ENCODE results near the gene NAALADL2. TPM values are rescaled to one million over a fixed set of nuclear protein-coding genes. Genes with fewer than 3 reads are reported as not detected.

Gene NAALADL2
- total RNA-seq, 4 donors from 2014 or later: 10.3 to 16.7 (median 10.9) TPM

DNA sequence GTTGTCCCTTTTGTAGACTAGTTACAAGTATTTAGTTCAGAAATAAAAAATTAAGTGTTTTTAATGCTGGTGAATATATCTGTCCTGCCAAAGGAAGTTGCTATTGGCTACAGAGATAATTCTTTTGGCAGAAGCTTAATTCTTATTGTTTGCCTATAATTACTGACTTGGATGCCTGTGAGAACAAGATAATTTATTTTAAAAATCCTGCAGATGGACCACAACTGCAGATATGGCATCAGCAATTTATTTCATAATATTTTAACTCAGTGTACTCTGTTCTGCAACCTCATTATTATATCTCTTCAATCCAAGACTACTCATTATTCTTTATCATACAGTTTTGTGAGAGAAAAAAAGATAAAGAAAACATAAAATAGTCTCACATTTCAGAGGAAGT, 789.8 kb downstream of the NAALADL2 start:
- peaks cover 0 to 5% (median 0%) of the 10 kb centered on the region in 4 donors for H3K4me1 ChIP-seq
- no peaks in the 10 kb centered on the region for H3K9me3 ChIP-seq
- H3K27me3 ChIP-seq: no peaks in the 10 kb centered on the region
- H3K36me3 ChIP-seq: no peaks in the 10 kb centered on the region
- no peak for TF ChIP-seq EP300 (IDR thresholded peaks at IDR 0.05)
- TF ChIP-seq, protein P1, sequence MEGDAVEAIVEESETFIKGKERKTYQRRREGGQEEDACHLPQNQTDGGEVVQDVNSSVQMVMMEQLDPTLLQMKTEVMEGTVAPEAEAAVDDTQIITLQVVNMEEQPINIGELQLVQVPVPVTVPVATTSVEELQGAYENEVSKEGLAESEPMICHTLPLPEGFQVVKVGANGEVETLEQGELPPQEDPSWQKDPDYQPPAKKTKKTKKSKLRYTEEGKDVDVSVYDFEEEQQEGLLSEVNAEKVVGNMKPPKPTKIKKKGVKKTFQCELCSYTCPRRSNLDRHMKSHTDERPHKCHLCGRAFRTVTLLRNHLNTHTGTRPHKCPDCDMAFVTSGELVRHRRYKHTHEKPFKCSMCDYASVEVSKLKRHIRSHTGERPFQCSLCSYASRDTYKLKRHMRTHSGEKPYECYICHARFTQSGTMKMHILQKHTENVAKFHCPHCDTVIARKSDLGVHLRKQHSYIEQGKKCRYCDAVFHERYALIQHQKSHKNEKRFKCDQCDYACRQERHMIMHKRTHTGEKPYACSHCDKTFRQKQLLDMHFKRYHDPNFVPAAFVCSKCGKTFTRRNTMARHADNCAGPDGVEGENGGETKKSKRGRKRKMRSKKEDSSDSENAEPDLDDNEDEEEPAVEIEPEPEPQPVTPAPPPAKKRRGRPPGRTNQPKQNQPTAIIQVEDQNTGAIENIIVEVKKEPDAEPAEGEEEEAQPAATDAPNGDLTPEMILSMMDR (IDR thresholded peaks at IDR 0.05): no peak
- no peak for TF ChIP-seq POLR2A (IDR thresholded peaks at IDR 0.05)
- H3K4me3 ChIP-seq: no peak overlapping the region
- H3K27ac ChIP-seq: no peak overlapping the region
- no peak for DNase-seq (ENCODE audit: low spot score in 2 of 2)

DNA sequence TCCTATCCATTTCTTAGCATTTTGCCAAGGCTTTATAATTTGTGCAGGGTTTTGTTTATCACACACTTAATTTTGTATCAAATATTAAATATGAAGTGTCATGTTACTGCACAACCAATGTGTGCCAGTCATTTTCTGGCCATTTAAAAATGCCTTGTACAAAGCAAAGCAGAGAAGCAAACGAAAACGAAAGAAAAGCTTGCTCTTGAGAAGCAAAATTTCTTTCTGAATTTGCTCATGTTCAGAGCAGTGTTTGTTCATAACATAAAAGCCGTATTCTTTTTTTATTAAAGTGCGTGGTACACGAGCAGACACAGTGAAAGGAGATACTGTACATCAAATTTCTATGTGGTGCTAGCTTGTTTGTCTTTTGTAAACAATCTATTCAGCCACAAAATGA, 792.6 kb downstream of the NAALADL2 start:
- no peaks in the 10 kb centered on the region for H3K36me3 ChIP-seq
- peak overlapping the region in 1 of 4 donors; percentile 17 for H3K4me3 ChIP-seq
- no peaks in the 10 kb centered on the region for H3K9me3 ChIP-seq
- DNase-seq (ENCODE audit: low spot score in 2 of 2): no peak
- 39 to 44% methylated on average over 5 of the region's 5 CpGs for WGBS, 2 donors
- peak overlapping the region in 2 of 4 donors; percentile 50 to 66 for H3K27ac ChIP-seq
- H3K4me1 ChIP-seq: peaks cover 0 to 10% (median 1%) of the 10 kb centered on the region in 4 donors
- no peak for TF ChIP-seq POLR2A (IDR thresholded peaks at IDR 0.05)
- TF ChIP-seq, protein P1 (IDR thresholded peaks at IDR 0.05): no peak
- H3K27me3 ChIP-seq: no peaks in the 10 kb centered on the region

DNA sequence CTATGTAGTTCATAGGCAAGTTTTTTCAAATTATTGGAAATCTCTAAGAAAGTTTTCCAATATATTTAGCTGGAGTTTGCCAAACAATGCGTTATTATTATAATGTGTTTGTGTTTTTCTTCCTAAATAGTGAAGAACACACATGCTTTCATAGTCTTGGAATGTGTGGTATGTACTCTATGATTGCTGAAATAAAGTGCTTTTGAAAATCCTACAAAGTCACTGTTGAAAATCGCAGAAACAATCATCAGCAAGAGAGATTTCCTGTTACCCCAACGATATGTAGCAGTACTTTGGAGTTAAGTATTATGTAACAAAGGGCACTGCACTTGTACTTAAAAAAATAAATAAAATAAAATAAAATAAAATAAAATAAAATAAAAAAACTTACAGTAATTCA, 796.2 kb downstream of the NAALADL2 start:
- Histone ChIP-seq H3K9me3 (no peaks in the 10 kb centered on the region), H3K4me1 (peaks cover 0 to 5% (median 1%) of the 10 kb centered on the region in 4 donors), H3K27me3 (no peaks in the 10 kb centered on the region), H3K4me3 (no peak overlapping the region), H3K36me3 (no peaks in the 10 kb centered on the region), H3K27ac (peak overlapping the region in 2 of 4 donors; percentile 2 to 39)
- WGBS, 2 donors: 19 to 27% methylated on average over 3 of the region's 3 CpGs
- DNase-seq (ENCODE audit: low spot score in 2 of 2): no peak
- TF ChIP-seq, protein P1 (IDR thresholded peaks at IDR 0.05): no peak
- TF ChIP-seq POLR2A (IDR thresholded peaks at IDR 0.05): no peak
- no peak for TF ChIP-seq EP300 (IDR thresholded peaks at IDR 0.05)

DNA sequence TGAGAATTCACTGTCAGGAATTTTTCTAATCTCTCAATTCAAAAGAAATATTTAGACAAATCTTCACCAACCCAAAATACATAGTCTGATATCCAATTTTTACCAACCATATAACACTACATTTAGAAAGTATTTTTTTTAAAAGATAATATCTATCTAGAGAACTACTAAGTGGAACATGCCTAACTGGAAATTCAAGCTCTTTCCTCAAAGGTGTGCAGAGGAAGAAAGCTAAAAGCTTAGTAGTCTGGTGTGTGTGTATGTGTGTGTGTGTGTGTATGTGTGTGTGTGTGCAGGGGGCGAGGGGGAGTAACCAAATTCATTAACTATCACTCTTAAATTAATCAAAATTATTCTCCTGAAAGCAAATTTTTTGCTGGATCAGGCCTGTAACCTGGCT, 797.3 kb downstream of the NAALADL2 start:
- TF ChIP-seq POLR2A (IDR thresholded peaks at IDR 0.05) (no peak), EP300 (IDR thresholded peaks at IDR 0.05) (no peak)
- TF ChIP-seq, protein P1 (IDR thresholded peaks at IDR 0.05): no peak
- peaks cover 0 to 5% (median 1%) of the 10 kb centered on the region in 4 donors for H3K4me1 ChIP-seq
- no peak for DNase-seq (ENCODE audit: low spot score in 2 of 2)
- H3K27me3 ChIP-seq: no peaks in the 10 kb centered on the region
- 90 to 97% methylated on average over 1 of the region's 1 CpG for WGBS, 2 donors
- H3K4me3 ChIP-seq: no peak overlapping the region
- no peak overlapping the region for H3K27ac ChIP-seq
- H3K36me3 ChIP-seq: no peaks in the 10 kb centered on the region
- no peaks in the 10 kb centered on the region for H3K9me3 ChIP-seq

DNA sequence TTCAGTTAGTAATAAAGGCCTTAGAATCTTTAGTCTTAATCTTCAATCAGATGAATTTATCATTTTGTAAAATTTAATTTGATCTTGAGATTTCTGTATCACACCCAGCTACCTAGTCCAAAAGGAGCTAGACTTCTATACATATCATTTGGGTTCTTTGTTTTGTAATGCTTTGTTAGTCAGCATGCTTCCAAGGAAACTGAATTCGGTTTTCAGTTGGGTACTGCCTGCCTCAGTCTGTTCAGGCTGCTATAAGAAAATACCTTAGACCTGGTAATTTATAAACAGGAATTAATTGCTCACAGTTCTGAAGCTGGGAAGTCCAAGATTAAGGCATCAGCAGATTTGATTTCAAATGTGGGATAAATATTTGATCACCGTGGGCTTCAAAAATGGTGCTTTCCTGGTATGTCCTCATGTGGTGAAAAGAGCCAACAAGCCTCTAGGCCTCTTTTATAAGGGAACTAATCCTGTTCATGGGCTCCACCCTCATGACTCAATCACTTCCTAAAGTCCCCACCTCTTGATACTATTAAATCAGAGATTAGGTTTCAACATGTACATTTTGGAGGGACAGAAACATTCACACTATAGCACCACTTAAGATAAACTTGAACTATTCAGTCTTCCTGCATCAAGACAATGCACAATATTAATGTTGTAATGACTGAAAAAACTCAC, 800.7 kb downstream of the NAALADL2 start:
- peaks cover 0 to 5% (median 1%) of the 10 kb centered on the region in 4 donors for H3K4me1 ChIP-seq
- DNase-seq (ENCODE audit: low spot score in 2 of 2): no peak
- no peak overlapping the region for H3K27ac ChIP-seq
- H3K4me3 ChIP-seq: no peak overlapping the region
- no peak for TF ChIP-seq EP300 (IDR thresholded peaks at IDR 0.05)
- TF ChIP-seq POLR2A (IDR thresholded peaks at IDR 0.05): no peak
- TF ChIP-seq, protein P1 (IDR thresholded peaks at IDR 0.05): no peak
- WGBS, 2 donors: 94 to 98% methylated on average over 2 of the region's 2 CpGs
- H3K9me3 ChIP-seq: no peaks in the 10 kb centered on the region
- H3K36me3 ChIP-seq: no peaks in the 10 kb centered on the region
- H3K27me3 ChIP-seq: no peaks in the 10 kb centered on the region
